ENCODE measurements around the gene GRID2. TPM values are rescaled to one million over a fixed set of nuclear protein-coding genes. Genes with fewer than 3 reads are reported as not detected.

Gene GRID2
- total RNA-seq, 6 donors from 2014 or later: 0.76 TPM; not detected in 5

GRCh38 chr4:93776386-93777080, 1472.8 kb downstream of the GRID2 start:
- WGBS, 2 donors: 56 to 59% methylated on average over 4 of the region's 4 CpGs
- DNase-seq (no peak), ATAC-seq (ENCODE audit: low FRiP score in 2 of 2) (no peak)
- Histone ChIP-seq H3K27ac (no peak overlapping the region), H3K36me3 (no peaks in the 10 kb centered on the region), H3K4me1 (no peaks in the 10 kb centered on the region), H3K27me3 (no peaks in the 10 kb centered on the region), H3K9me3 (no peaks in the 10 kb centered on the region), H3K4me3 (no peak overlapping the region)
- no peak for TF ChIP-seq POLR2AphosphoS5 (IDR thresholded peaks at IDR 0.05)
- no peak for TF ChIP-seq POLR2A (IDR thresholded peaks at IDR 0.05)
- TF ChIP-seq EP300 (IDR thresholded peaks at IDR 0.05): no peak
- no peak for TF ChIP-seq CTCF (IDR thresholded peaks at IDR 0.05)

DNA sequence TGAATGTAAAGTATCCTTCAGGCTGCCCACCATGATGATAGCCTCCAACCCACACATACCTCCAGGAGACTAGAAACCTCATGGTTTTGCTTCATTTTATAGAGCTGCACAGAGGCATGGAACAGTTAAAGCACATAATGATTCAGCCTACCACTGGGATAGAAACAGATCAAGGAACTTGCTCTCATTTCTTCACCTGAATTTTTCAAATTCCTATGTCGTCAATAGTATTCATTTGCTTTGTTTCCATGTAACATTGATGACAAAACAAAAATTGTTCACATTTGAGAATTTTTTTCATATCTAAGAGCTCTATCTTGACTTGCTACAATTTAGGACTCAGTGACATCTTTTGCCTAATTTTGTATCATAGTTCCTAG, 1473.3 kb downstream of the GRID2 start:
- H3K4me3 ChIP-seq: no peak overlapping the region
- no peak for ATAC-seq (ENCODE audit: low FRiP score in 2 of 2)
- 77 to 89% methylated on average over 1 of the region's 1 CpG for WGBS, 2 donors
- no peaks in the 10 kb centered on the region for H3K9me3 ChIP-seq
- no peaks in the 10 kb centered on the region for H3K4me1 ChIP-seq
- no peak for TF ChIP-seq CTCF (IDR thresholded peaks at IDR 0.05)
- no peak for TF ChIP-seq EP300 (IDR thresholded peaks at IDR 0.05)
- no peak for TF ChIP-seq POLR2AphosphoS5 (IDR thresholded peaks at IDR 0.05)
- TF ChIP-seq POLR2A (IDR thresholded peaks at IDR 0.05): no peak
- H3K27ac ChIP-seq: no peak overlapping the region
- DNase-seq: no peak
- no peaks in the 10 kb centered on the region for H3K27me3 ChIP-seq
- no peaks in the 10 kb centered on the region for H3K36me3 ChIP-seq

DNA sequence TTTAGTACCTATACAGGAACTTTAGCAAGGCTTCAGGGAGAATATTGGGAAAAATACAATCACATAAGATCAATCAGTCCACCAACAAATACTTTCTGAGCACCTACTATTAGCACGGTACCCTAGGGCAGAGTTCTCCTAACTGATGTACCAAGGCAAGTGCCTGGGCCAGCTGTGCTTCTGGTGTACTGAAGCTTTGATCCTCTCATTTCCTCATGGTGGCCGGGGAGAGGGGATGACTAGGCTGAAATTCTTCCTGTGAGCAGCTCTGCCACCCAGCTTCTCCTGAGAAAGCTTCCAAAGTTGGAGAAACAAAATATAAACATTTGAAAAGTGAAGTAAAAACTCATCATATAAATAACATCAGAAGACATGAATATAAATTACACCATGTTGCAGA, 1475.5 kb downstream of the GRID2 start:
- H3K27me3 ChIP-seq: no peaks in the 10 kb centered on the region
- no peaks in the 10 kb centered on the region for H3K9me3 ChIP-seq
- ATAC-seq (ENCODE audit: low FRiP score in 2 of 2) (no peak), DNase-seq (no peak)
- WGBS, 2 donors: 52 to 64% methylated on average over 2 of the region's 2 CpGs
- H3K4me1 ChIP-seq: no peaks in the 10 kb centered on the region
- no peak overlapping the region for H3K27ac ChIP-seq
- H3K36me3 ChIP-seq: no peaks in the 10 kb centered on the region
- no peak overlapping the region for H3K4me3 ChIP-seq
- TF ChIP-seq EP300 (IDR thresholded peaks at IDR 0.05) (no peak), POLR2AphosphoS5 (IDR thresholded peaks at IDR 0.05) (no peak), POLR2A (IDR thresholded peaks at IDR 0.05) (no peak)

- TF ChIP-seq EP300 (IDR thresholded peaks at IDR 0.05) (no peak), POLR2AphosphoS5 (IDR thresholded peaks at IDR 0.05) (no peak), POLR2A (IDR thresholded peaks at IDR 0.05) (no peak), CTCF (IDR thresholded peaks at IDR 0.05) (no peak)
- DNase-seq: no peak
Observed at GRCh38 chr4:93780080-93780479, 1476.3 kb downstream of the GRID2 start.

GRCh38 chr4:93781198-93781597, 1477.4 kb downstream of the GRID2 start:
- H3K27me3 ChIP-seq: no peaks in the 10 kb centered on the region
- DNase-seq (peak in 1 of 2 donors; percentile 42), ATAC-seq (ENCODE audit: low FRiP score in 2 of 2) (no peak)
- H3K9me3 ChIP-seq: no peaks in the 10 kb centered on the region
- 85 to 91% methylated on average over 9 of the region's 9 CpGs for WGBS, 2 donors
- H3K4me3 ChIP-seq: no peak overlapping the region
- H3K36me3 ChIP-seq: no peaks in the 10 kb centered on the region
- TF ChIP-seq POLR2A (IDR thresholded peaks at IDR 0.05): no peak
- no peak for TF ChIP-seq POLR2AphosphoS5 (IDR thresholded peaks at IDR 0.05)
- no peak for TF ChIP-seq EP300 (IDR thresholded peaks at IDR 0.05)
- TF ChIP-seq CTCF (IDR thresholded peaks at IDR 0.05): no peak
- no peak overlapping the region for H3K27ac ChIP-seq
- no peaks in the 10 kb centered on the region for H3K4me1 ChIP-seq

More at GRCh38 chr4:93780080-93780479, 1476.3 kb downstream of the GRID2 start:
- Histone ChIP-seq H3K4me3 (no peak overlapping the region), H3K27me3 (no peaks in the 10 kb centered on the region), H3K36me3 (no peaks in the 10 kb centered on the region), H3K4me1 (no peaks in the 10 kb centered on the region), H3K9me3 (no peaks in the 10 kb centered on the region), H3K27ac (no peak overlapping the region)
- 91% methylated on average over 5 of the region's 5 CpGs for WGBS, 2 donors
- no peak for ATAC-seq (ENCODE audit: low FRiP score in 2 of 2)

Data from upper lobe of left lung (tissue), 6 donors.